Fibroblast of skin of left quadriceps (primary cell): Measurements from ENCODE around the gene ADGRG6.
A peak's percentile ranks its signal among the peaks of the same experiment; 100 is the strongest.

Experiments
- DNase-seq, 2 experiments: peaks; one replicate each; pipeline ENCODE4 v3.0.0-alpha.2; 2013; ENCODE audit warnings: low read depth in 2 of 2

The ADGRG6 gene

GRCh38 chr6:142374965-142375733, 73.3 kb downstream of the ADGRG6 start:
- peak; percentile 93 to 94 for DNase-seq

GRCh38 chr6:142376115-142376514, 74.3 kb downstream of the ADGRG6 start:
- no peak for DNase-seq

GRCh38 chr6:142376800-142377496, 75.1 kb downstream of the ADGRG6 start:
- DNase-seq, result no peak

- no peak for DNase-seq
Measured at GRCh38 chr6:142377497-142377848, 75.7 kb downstream of the ADGRG6 start.

GRCh38 chr6:142378138-142378875, 76.5 kb downstream of the ADGRG6 start:
- peak; percentile 85 to 87 for DNase-seq

- DNase-seq, result no peak
Measured at GRCh38 chr6:142380626-142381025, 78.8 kb downstream of the ADGRG6 start.

GRCh38 chr6:142381181-142381580, 79.4 kb downstream of the ADGRG6 start:
- DNase-seq, result no peak

GRCh38 chr6:142381845-142382378, 80.1 kb downstream of the ADGRG6 start:
- no peak for DNase-seq

GRCh38 chr6:142384519-142385254, 82.9 kb downstream of the ADGRG6 start:
- peak; percentile 94 for DNase-seq

- no peak for DNase-seq
Measured at GRCh38 chr6:142385352-142385751, 83.5 kb downstream of the ADGRG6 start.

- DNase-seq, result no peak
Measured at GRCh38 chr6:142386657-142387056, 84.8 kb downstream of the ADGRG6 start.

GRCh38 chr6:142387997-142388815, 86.4 kb downstream of the ADGRG6 start:
- DNase-seq, result no peak

GRCh38 chr6:142395266-142395665, 93.5 kb downstream of the ADGRG6 start:
- DNase-seq, result no peak

- DNase-seq, result no peak
Measured at GRCh38 chr6:142395768-142396231, 94.0 kb downstream of the ADGRG6 start.

- no peak for DNase-seq
Measured at GRCh38 chr6:142398353-142398752, 96.5 kb downstream of the ADGRG6 start.

- DNase-seq, result no peak
Measured at GRCh38 chr6:142399739-142400138, 97.9 kb downstream of the ADGRG6 start.

- DNase-seq, result no peak
Measured at GRCh38 chr6:142400495-142400894, 98.7 kb downstream of the ADGRG6 start.

- no peak for DNase-seq
Measured at GRCh38 chr6:142401838-142402237, 100.0 kb downstream of the ADGRG6 start.

GRCh38 chr6:142404751-142405150, 102.9 kb downstream of the ADGRG6 start:
- DNase-seq, result no peak

- no peak for DNase-seq
Measured at GRCh38 chr6:142406131-142406530, 104.3 kb downstream of the ADGRG6 start.
